ENCODE measurements around the gene RHBDL3.

The RHBDL3 gene

GRCh38 chr17:32266389-32267301, 1.0 kb downstream of the RHBDL3 start:
- DNase-seq (ENCODE audit: low read depth), result no peak

- DNase-seq (ENCODE audit: low read depth), result no peak
These were observed 2.1 kb downstream of the RHBDL3 start for GRCh38 chr17:32267690-32268205.

- no peak for DNase-seq (ENCODE audit: low read depth)
These were observed 3.2 kb downstream of the RHBDL3 start for GRCh38 chr17:32268734-32269288.

GRCh38 chr17:32269377-32269776, 3.7 kb downstream of the RHBDL3 start:
- no peak for DNase-seq (ENCODE audit: low read depth)

GRCh38 chr17:32271844-32272243, 6.2 kb downstream of the RHBDL3 start:
- DNase-seq (ENCODE audit: low read depth), result no peak

GRCh38 chr17:32274101-32274500, 8.5 kb downstream of the RHBDL3 start:
- no peak for DNase-seq (ENCODE audit: low read depth)

GRCh38 chr17:32274643-32275042, 9.0 kb downstream of the RHBDL3 start:
- no peak for DNase-seq (ENCODE audit: low read depth)

- no peak for DNase-seq (ENCODE audit: low read depth)
These were observed 9.7 kb downstream of the RHBDL3 start for GRCh38 chr17:32275060-32276042.

- no peak for DNase-seq (ENCODE audit: low read depth)
These were observed 10.6 kb downstream of the RHBDL3 start for GRCh38 chr17:32276171-32276601.

- no peak for DNase-seq (ENCODE audit: low read depth)
These were observed 11.7 kb downstream of the RHBDL3 start for GRCh38 chr17:32277284-32277683.

GRCh38 chr17:32278815-32279214, 13.2 kb downstream of the RHBDL3 start:
- DNase-seq (ENCODE audit: low read depth), result no peak

- DNase-seq (ENCODE audit: low read depth), result no peak
These were observed 14.5 kb downstream of the RHBDL3 start for GRCh38 chr17:32279891-32280716.

GRCh38 chr17:32281011-32281451, 15.4 kb downstream of the RHBDL3 start:
- DNase-seq (ENCODE audit: low read depth), result no peak

GRCh38 chr17:32283745-32284201, 18.1 kb downstream of the RHBDL3 start:
- no peak for DNase-seq (ENCODE audit: low read depth)

- no peak for DNase-seq (ENCODE audit: low read depth)
These were observed 19.7 kb downstream of the RHBDL3 start for GRCh38 chr17:32285306-32285705.

GRCh38 chr17:32285746-32286517, 20.3 kb downstream of the RHBDL3 start:
- DNase-seq (ENCODE audit: low read depth), result no peak

GRCh38 chr17:32286518-32286900, 20.9 kb downstream of the RHBDL3 start:
- DNase-seq (ENCODE audit: low read depth), result no peak

- DNase-seq (ENCODE audit: low read depth), result no peak
These were observed 22.3 kb downstream of the RHBDL3 start for GRCh38 chr17:32287804-32288511.

GRCh38 chr17:32288615-32289014, 23.0 kb downstream of the RHBDL3 start:
- DNase-seq (ENCODE audit: low read depth), result no peak
